ENCODE results near the gene MRGPRF.

Gene MRGPRF

DNA sequence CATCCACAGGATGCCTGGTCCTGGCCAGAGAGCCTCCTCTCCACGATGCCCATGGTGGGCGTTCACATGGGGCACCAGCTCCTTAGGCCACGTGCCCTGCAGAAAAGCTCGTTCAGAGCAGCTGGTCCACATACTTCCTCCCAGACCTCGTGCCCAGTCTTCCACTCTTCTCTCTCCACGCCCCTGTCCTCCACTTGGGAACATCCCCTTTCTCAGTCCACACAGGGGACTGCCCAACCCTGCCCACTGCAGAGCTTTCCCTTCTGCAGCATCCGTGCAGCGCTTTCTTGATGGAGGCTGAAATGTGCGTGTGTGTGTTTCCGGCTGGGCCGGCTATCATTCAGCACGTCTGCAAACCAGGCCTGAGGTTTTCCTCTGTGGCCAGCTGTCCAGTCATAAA, 46.9 kb upstream of the MRGPRF start:
- TF ChIP-seq FOXP2 (optimal IDR thresholded peaks at IDR 0.05; ENCODE audit: borderline replicate concordance, extremely low read depth, extremely low read length, insufficient read depth) (no peak), POLR2AphosphoS5 (IDR thresholded peaks at IDR 0.05; ENCODE audit: low read depth, low read length) (no peak), TAF1 (IDR thresholded peaks at IDR 0.05; ENCODE audit: borderline replicate concordance, insufficient read depth, low read length) (no peak), REST (IDR thresholded peaks at IDR 0.05; ENCODE audit: insufficient read depth in 1 of 2, low read depth in 2 of 2, low read length in 2 of 2) (no peak), SIN3A (IDR thresholded peaks at IDR 0.05; ENCODE audit: borderline replicate concordance, insufficient read depth, low read length) (no peak)

GRCh38 chr11:69059429-69059828, 46.4 kb upstream of the MRGPRF start:
- no peak for TF ChIP-seq REST (IDR thresholded peaks at IDR 0.05; ENCODE audit: insufficient read depth in 1 of 2, low read depth in 2 of 2, low read length in 2 of 2)
- TF ChIP-seq SIN3A (IDR thresholded peaks at IDR 0.05; ENCODE audit: borderline replicate concordance, insufficient read depth, low read length) = no peak
- TF ChIP-seq TAF1 (IDR thresholded peaks at IDR 0.05; ENCODE audit: borderline replicate concordance, insufficient read depth, low read length) = no peak
- no peak for TF ChIP-seq POLR2AphosphoS5 (IDR thresholded peaks at IDR 0.05; ENCODE audit: low read depth, low read length)
- no peak for TF ChIP-seq FOXP2 (optimal IDR thresholded peaks at IDR 0.05; ENCODE audit: borderline replicate concordance, extremely low read depth, extremely low read length, insufficient read depth)

- TF ChIP-seq FOXP2 (optimal IDR thresholded peaks at IDR 0.05; ENCODE audit: borderline replicate concordance, extremely low read depth, extremely low read length, insufficient read depth) (no peak), TAF1 (IDR thresholded peaks at IDR 0.05; ENCODE audit: borderline replicate concordance, insufficient read depth, low read length) (no peak), POLR2AphosphoS5 (IDR thresholded peaks at IDR 0.05; ENCODE audit: low read depth, low read length) (no peak), REST (IDR thresholded peaks at IDR 0.05; ENCODE audit: insufficient read depth in 1 of 2, low read depth in 2 of 2, low read length in 2 of 2) (no peak), SIN3A (IDR thresholded peaks at IDR 0.05; ENCODE audit: borderline replicate concordance, insufficient read depth, low read length) (no peak)
Observed at GRCh38 chr11:69058511-69059270, 45.6 kb upstream of the MRGPRF start.

DNA sequence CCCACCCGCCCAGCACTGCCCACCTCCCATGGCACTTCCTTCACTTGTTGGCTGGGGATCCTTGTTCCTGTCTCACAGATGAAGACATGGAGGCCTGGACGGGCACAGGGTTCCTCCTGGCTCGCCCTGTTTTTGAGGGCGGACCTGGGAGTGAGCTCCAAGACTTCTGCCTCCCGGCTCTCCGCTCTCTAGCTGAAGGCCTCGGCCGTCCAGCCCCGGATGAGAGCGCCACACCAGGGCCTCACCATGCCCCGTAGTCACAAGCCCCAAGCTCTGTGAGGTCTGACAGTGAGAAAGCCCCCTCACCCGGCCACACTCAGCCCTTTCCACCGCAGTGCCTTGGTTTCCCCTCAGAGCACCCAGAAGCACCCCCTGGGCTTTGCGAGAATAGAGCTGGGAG, 44.8 kb upstream of the MRGPRF start:
- TF ChIP-seq POLR2AphosphoS5 (IDR thresholded peaks at IDR 0.05; ENCODE audit: low read depth, low read length) (no peak), TAF1 (IDR thresholded peaks at IDR 0.05; ENCODE audit: borderline replicate concordance, insufficient read depth, low read length) (no peak)

DNA sequence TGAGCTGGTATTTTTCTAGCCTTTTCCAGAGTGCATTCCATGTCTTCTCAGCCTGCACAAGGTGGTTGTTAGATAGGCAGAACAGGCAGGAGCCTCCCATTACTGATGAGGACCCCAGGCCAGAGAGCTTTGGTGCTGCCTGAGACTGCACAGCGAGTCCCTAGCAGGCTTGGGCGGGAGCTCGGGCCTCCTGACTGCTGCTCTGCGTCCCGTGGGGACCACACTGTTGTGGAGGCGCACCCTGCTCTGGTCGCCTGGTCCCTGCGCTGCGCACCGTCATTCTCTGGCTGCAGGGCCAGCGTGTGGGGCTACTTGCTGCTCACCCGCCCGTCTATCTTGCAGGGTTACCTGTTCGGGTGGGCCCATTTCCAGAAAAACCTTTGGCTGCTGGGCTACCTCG, 44.2 kb upstream of the MRGPRF start:
- no peak for TF ChIP-seq TAF1 (IDR thresholded peaks at IDR 0.05; ENCODE audit: borderline replicate concordance, insufficient read depth, low read length)
- TF ChIP-seq POLR2AphosphoS5 (IDR thresholded peaks at IDR 0.05; ENCODE audit: low read depth, low read length) = no peak
- no peak for TF ChIP-seq REST (IDR thresholded peaks at IDR 0.05; ENCODE audit: insufficient read depth in 1 of 2, low read depth in 2 of 2, low read length in 2 of 2)
- TF ChIP-seq SIN3A (IDR thresholded peaks at IDR 0.05; ENCODE audit: borderline replicate concordance, insufficient read depth, low read length) = no peak
- no peak for TF ChIP-seq FOXP2 (optimal IDR thresholded peaks at IDR 0.05; ENCODE audit: borderline replicate concordance, extremely low read depth, extremely low read length, insufficient read depth)

All from PFSK-1 (cell line).